ENCODE data around the gene KLHL34. TPM values are rescaled to one million over a fixed set of nuclear protein-coding genes. Genes with fewer than 3 reads are reported as not detected.

Gene KLHL34
- total RNA-seq, 3 donors from 2014 or later, result 0.32 TPM; not detected in 2

- Histone ChIP-seq H3K4me1 (no peaks in the 10 kb centered on the region), H3K27ac (no peak overlapping the region), H3K27me3 (peaks cover 0 to 4% of the 10 kb centered on the region in 2 donors), H3K36me3 (peaks cover 3% of the 10 kb centered on the region), H3K4me3 (no peak overlapping the region), H3K9me3 (no peaks in the 10 kb centered on the region)
- intact Hi-C loops (cut with DNase I; ENCODE audit: low total_unique reads), result no loop called here
- no peak for TF ChIP-seq POLR2AphosphoS5 (IDR thresholded peaks at IDR 0.05)
- no peak for TF ChIP-seq CTCF (IDR thresholded peaks at IDR 0.05)
- TF ChIP-seq POLR2A (IDR thresholded peaks at IDR 0.05), result no peak
- no peak for DNase-seq (ENCODE audit: low spot score in 2 of 2)
Observed at GRCh38 chrX:21645431-21645830, 12.7 kb downstream of the KLHL34 start.

- Histone ChIP-seq H3K4me1 (no peaks in the 10 kb centered on the region), H3K36me3 (peaks cover 3% of the 10 kb centered on the region), H3K4me3 (no peak overlapping the region), H3K27ac (no peak overlapping the region), H3K27me3 (peaks cover 0 to 4% of the 10 kb centered on the region in 2 donors), H3K9me3 (no peaks in the 10 kb centered on the region)
- DNase-seq (ENCODE audit: low spot score in 2 of 2), result no peak
- TF ChIP-seq POLR2AphosphoS5 (IDR thresholded peaks at IDR 0.05) (no peak), CTCF (IDR thresholded peaks at IDR 0.05) (no peak), POLR2A (IDR thresholded peaks at IDR 0.05) (no peak)
- intact Hi-C loops (cut with DNase I; ENCODE audit: low total_unique reads), result no loop called here
Observed at GRCh38 chrX:21639775-21640174, 18.4 kb downstream of the KLHL34 start.

GRCh38 chrX:21638311-21638710 is 19.8 kb downstream of the KLHL34 start:
- Histone ChIP-seq H3K4me3 (no peak overlapping the region), H3K27me3 (peaks cover 0 to 4% of the 10 kb centered on the region in 2 donors), H3K4me1 (no peaks in the 10 kb centered on the region), H3K36me3 (peaks cover 3% of the 10 kb centered on the region), H3K9me3 (no peaks in the 10 kb centered on the region), H3K27ac (no peak overlapping the region)
- TF ChIP-seq CTCF (IDR thresholded peaks at IDR 0.05) (no peak), POLR2A (IDR thresholded peaks at IDR 0.05) (no peak), POLR2AphosphoS5 (IDR thresholded peaks at IDR 0.05) (no peak)
- intact Hi-C loops (cut with DNase I; ENCODE audit: low total_unique reads), result no loop called here
- no peak for DNase-seq (ENCODE audit: low spot score in 2 of 2)

GRCh38 chrX:21632027-21632426 is 26.1 kb downstream of the KLHL34 start:
- Histone ChIP-seq H3K36me3 (no peaks in the 10 kb centered on the region), H3K4me3 (no peak overlapping the region), H3K9me3 (peaks cover 0 to 12% of the 10 kb centered on the region in 2 donors), H3K27me3 (no peaks in the 10 kb centered on the region), H3K27ac (no peak overlapping the region), H3K4me1 (no peaks in the 10 kb centered on the region)
- DNase-seq (ENCODE audit: low spot score in 2 of 2), result no peak
- intact Hi-C loops (cut with DNase I; ENCODE audit: low total_unique reads), result no loop called here
- TF ChIP-seq CTCF (IDR thresholded peaks at IDR 0.05) (no peak), POLR2AphosphoS5 (IDR thresholded peaks at IDR 0.05) (no peak), POLR2A (IDR thresholded peaks at IDR 0.05) (no peak)

GRCh38 chrX:21623778-21624501 is 34.2 kb downstream of the KLHL34 start:
- TF ChIP-seq POLR2AphosphoS5 (IDR thresholded peaks at IDR 0.05), result no peak
- TF ChIP-seq CTCF (IDR thresholded peaks at IDR 0.05), result no peak
- TF ChIP-seq POLR2A (IDR thresholded peaks at IDR 0.05), result no peak
- intact Hi-C loops (cut with DNase I; ENCODE audit: low total_unique reads), result no loop called here
- Histone ChIP-seq H3K36me3 (no peaks in the 10 kb centered on the region), H3K4me1 (no peaks in the 10 kb centered on the region), H3K4me3 (no peak overlapping the region), H3K27me3 (peaks cover 0 to 20% of the 10 kb centered on the region in 2 donors), H3K9me3 (peaks cover 0 to 12% of the 10 kb centered on the region in 2 donors), H3K27ac (no peak overlapping the region)
- no peak for DNase-seq (ENCODE audit: low spot score in 2 of 2)

Measured in breast epithelium (tissue), 4 donors.